IgD-negative memory B cell (primary cell): ENCODE measurements around the gene IL21R. TPM values are rescaled to one million over a fixed set of nuclear protein-coding genes. Genes with fewer than 3 reads are reported as not detected.
"Not testable (repeated sequence)": the region's sequence is repeated elsewhere in the genome, so short reads cannot be mapped to it uniquely, and the experiment has no call there.

Source experiments
- H3K27ac Mint-ChIP-seq, 3 donors: one replicate each; pipeline ENCODE4 v1.8.0; 2020 to 2022; ENCODE audit warnings: mild to moderate bottlenecking in 3 of 3, mixed read lengths in 3 of 3, moderate library complexity in 1 of 3
- H3K27me3 Mint-ChIP-seq: one replicate; pipeline ENCODE4 v1.8.0; 2021; ENCODE audit warnings: mixed read lengths
- H3K36me3 Mint-ChIP-seq: one replicate; pipeline ENCODE4 v1.8.0; 2020; ENCODE audit warnings: mild to moderate bottlenecking, mixed read lengths
- H3K4me1 Mint-ChIP-seq, 3 donors: one replicate each; pipeline ENCODE4 v1.8.0; 2020 to 2022; ENCODE audit warnings: mixed read lengths in 3 of 3, mild to moderate bottlenecking in 1 of 3
- H3K4me3 Mint-ChIP-seq, 4 donors: one replicate each; pipeline ENCODE4 v1.8.0; 2020 to 2022; ENCODE audit warnings: mild to moderate bottlenecking in 4 of 4, mixed read lengths in 4 of 4, moderate library complexity in 3 of 4
- H3K9me3 Mint-ChIP-seq, 3 donors: one replicate each; pipeline ENCODE4 v1.8.0; 2020 to 2021; ENCODE audit warnings: mixed read lengths in 3 of 3, mild to moderate bottlenecking in 1 of 3
- polyA plus RNA-seq: library from polyadenylated mRNA; unstranded; fragments of 300-500 nt; fragmentation: Illumina TruSeq; gene quantifications from one replicate; pipeline ENCODE4 v1.2.3, GENCODE V29; 2021

The IL21R gene
- polyA plus RNA-seq, 1 donor from 2014 or later = 2.2 TPM

DNA sequence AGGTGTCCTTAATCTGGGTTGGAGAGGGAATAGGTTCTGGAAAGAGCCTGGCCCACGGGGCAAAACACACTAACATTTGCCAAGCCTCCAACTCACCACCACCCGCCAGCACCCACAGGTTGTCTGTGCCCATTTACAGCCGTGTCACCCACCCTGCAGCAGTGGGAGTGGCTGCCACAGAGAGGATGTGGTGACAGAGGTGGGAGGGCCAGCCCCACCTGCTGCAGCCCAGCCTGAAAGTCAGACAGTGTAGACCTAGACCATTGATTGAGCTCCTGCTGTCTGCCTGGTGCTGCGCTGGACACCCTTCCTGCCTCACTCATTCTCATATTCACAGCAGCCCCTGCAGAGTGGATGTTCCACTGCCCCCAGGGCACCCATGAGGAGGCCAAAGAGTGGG is 44.7 kb downstream of the IL21R start:
- peaks cover 22 to 29% (median 23%) of the 10 kb centered on the region in 3 donors for H3K4me1 Mint-ChIP-seq
- peaks cover 22% of the 10 kb centered on the region for H3K27me3 Mint-ChIP-seq
- peak overlapping the region in 2 of 4 donors; percentile 31 to 61 for H3K4me3 Mint-ChIP-seq
- peaks cover 2% of the 10 kb centered on the region for H3K36me3 Mint-ChIP-seq
- H3K27ac Mint-ChIP-seq = peak overlapping the region in 2 of 3 donors; percentile 36 to 86
- H3K9me3 Mint-ChIP-seq = no peaks in the 10 kb centered on the region

DNA sequence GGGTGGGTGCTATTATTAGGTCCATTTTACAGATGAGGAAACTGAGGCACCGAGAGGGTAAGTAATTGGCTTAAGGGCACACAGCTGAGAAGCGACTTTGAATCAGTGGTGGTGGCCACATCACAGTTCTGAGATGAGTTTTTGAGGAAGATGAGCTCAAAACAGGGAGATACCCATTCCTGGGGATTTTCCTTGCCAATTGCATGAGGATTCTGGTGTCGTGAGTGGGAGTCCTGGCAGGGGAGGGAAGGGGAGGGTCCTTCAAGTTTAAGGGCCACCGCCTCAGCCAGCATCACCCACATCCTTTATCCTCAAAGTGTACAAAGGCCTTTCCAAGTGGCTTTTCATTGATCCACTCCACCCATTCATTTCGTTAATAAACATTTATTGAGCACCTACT is 45.3 kb downstream of the IL21R start:
- Mint-ChIP-seq H3K9me3 (no peaks in the 10 kb centered on the region), H3K27ac (peak overlapping the region in 2 of 3 donors; percentile 36 to 86), H3K36me3 (peaks cover 3% of the 10 kb centered on the region), H3K4me1 (peaks cover 22 to 29% (median 26%) of the 10 kb centered on the region in 3 donors), H3K27me3 (peaks cover 26% of the 10 kb centered on the region), H3K4me3 (no peak overlapping the region)

DNA sequence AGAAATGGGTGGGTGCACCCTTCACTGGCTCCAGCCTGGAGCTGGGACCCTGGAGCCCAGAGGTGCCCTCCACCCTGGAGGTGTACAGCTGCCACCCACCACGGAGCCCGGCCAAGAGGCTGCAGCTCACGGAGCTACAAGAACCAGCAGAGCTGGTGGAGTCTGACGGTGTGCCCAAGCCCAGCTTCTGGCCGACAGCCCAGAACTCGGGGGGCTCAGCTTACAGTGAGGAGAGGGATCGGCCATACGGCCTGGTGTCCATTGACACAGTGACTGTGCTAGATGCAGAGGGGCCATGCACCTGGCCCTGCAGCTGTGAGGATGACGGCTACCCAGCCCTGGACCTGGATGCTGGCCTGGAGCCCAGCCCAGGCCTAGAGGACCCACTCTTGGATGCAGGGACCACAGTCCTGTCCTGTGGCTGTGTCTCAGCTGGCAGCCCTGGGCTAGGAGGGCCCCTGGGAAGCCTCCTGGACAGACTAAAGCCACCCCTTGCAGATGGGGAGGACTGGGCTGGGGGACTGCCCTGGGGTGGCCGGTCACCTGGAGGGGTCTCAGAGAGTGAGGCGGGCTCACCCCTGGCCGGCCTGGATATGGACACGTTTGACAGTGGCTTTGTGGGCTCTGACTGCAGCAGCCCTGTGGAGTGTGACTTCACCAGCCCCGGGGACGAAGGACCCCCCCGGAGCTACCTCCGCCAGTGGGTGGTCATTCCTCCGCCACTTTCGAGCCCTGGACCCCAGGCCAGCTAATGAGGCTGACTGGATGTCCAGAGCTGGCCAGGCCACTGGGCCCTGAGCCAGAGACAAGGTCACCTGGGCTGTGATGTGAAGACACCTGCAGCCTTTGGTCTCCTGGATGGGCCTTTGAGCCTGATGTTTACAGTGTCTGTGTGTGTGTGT is 46.8 kb downstream of the IL21R start:
- Mint-ChIP-seq H3K9me3 (no peaks in the 10 kb centered on the region), H3K27ac (peak overlapping the region in 2 of 3 donors; percentile 31 to 96), H3K4me3 (peak overlapping the region in 2 of 4 donors; percentile 49 to 92), H3K4me1 (peaks cover 22 to 30% (median 29%) of the 10 kb centered on the region in 3 donors), H3K36me3 (peaks cover 3% of the 10 kb centered on the region), H3K27me3 (peaks cover 30% of the 10 kb centered on the region)

DNA sequence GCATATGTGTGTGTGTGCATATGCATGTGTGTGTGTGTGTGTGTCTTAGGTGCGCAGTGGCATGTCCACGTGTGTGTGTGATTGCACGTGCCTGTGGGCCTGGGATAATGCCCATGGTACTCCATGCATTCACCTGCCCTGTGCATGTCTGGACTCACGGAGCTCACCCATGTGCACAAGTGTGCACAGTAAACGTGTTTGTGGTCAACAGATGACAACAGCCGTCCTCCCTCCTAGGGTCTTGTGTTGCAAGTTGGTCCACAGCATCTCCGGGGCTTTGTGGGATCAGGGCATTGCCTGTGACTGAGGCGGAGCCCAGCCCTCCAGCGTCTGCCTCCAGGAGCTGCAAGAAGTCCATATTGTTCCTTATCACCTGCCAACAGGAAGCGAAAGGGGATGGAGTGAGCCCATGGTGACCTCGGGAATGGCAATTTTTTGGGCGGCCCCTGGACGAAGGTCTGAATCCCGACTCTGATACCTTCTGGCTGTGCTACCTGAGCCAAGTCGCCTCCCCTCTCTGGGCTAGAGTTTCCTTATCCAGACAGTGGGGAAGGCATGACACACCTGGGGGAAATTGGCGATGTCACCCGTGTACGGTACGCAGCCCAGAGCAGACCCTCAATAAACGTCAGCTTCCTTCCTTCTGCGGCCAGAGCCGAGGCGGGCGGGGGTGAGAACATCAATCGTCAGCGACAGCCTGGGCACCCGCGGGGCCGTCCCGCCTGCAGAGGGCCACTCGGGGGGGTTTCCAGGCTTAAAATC is 47.6 kb downstream of the IL21R start:
- peaks cover 33% of the 10 kb centered on the region for H3K27me3 Mint-ChIP-seq
- peak overlapping the region; percentile 76 to 96 (median 92) for H3K27ac Mint-ChIP-seq
- peaks cover 22 to 30% (median 29%) of the 10 kb centered on the region in 3 donors for H3K4me1 Mint-ChIP-seq
- H3K36me3 Mint-ChIP-seq = peaks cover 3% of the 10 kb centered on the region
- H3K4me3 Mint-ChIP-seq = peak overlapping the region; percentile 60 to 92 (median 74)
- no peaks in the 10 kb centered on the region for H3K9me3 Mint-ChIP-seq

DNA sequence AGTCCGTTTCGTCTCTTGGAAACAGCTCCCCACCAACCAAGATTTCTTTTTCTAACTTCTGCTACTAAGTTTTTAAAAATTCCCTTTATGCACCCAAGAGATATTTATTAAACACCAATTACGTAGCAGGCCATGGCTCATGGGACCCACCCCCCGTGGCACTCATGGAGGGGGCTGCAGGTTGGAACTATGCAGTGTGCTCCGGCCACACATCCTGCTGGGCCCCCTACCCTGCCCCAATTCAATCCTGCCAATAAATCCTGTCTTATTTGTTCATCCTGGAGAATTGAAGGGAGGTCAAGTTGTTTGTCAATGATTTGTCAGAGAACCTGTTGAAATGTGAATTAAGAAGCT is 48.2 kb downstream of the IL21R start:
- Mint-ChIP-seq H3K36me3 (peaks cover 3% of the 10 kb centered on the region), H3K9me3 (no peaks in the 10 kb centered on the region), H3K4me1 (peaks cover 22 to 30% (median 29%) of the 10 kb centered on the region in 3 donors), H3K27ac (peak overlapping the region; percentile 76 to 96 (median 92)), H3K27me3 (peaks cover 39% of the 10 kb centered on the region), H3K4me3 (peak overlapping the region; percentile 60 to 92 (median 74))

DNA sequence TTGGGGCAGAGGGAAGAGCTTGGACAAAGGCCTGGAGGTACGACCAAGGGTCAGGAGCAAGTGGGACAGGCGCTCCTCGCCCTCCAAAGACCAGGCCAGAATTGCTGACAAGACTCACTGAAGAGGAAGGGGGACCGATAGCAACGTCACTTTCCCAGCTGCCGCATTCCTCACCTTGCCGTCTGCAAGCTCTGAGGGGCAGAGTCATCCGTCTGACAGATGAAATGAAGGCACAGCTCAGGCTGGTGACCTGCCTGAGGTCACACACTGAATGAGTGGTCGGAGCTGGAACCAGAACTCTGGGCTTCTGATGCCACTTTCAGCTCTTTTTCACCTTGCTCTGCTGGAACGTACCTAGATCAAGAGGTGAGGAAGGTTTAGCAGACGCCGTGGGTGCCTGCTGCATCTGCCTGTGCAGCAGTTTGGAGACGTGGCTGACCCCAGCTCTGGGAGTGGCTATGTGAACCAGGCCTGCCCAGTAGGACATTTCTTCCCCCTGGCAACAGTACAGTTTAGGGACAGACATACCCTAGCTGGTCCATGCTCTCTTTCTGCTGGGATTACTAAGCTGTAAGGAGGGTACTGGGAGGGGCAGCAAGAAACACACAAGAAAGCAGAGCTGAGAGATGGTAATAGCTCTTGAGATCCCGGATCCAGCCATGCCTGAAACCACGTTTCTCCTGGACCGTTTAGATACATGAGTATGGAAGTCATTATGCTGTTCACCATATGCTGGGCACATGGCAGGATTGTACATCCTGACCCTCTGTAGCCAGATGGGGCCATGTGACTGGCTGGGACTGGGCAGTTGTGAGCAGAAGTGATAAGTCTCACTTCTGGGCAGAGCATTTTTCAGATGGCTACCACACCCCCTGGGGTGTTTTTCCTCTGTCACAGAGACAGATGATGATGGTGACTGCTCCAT is 50.9 kb downstream of the IL21R start:
- H3K27ac Mint-ChIP-seq = peak overlapping the region; percentile 6 to 67 (median 39)
- H3K4me1 Mint-ChIP-seq = peaks cover 16 to 28% (median 26%) of the 10 kb centered on the region in 3 donors

DNA sequence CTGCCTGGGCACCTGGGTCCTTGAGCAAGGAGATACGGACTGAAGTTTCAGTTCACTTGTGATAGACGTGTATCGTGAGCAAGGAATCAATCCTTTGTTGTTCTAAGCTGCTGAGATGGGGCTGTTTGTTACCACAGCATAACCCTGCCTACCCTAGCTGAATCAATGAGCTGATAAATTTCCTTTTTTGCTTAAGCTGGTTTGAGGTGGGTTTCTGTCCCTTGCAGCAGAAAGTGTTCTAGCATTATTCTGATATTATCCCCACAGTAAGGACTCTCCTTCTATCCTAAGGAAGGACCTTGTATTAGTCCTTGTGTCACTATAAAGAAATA is 51.5 kb downstream of the IL21R start:
- Mint-ChIP-seq H3K27me3 (peaks cover 39% of the 10 kb centered on the region), H3K9me3 (no peaks in the 10 kb centered on the region), H3K4me3 (no peak overlapping the region), H3K36me3 (peaks cover 2% of the 10 kb centered on the region), H3K27ac (peak overlapping the region in 1 of 3 donors; percentile 39), H3K4me1 (peaks cover 16 to 26% (median 25%) of the 10 kb centered on the region in 3 donors)

More for the DNA sequence above, 50.9 kb downstream of the IL21R start:
- Mint-ChIP-seq H3K4me3 (no peak overlapping the region), H3K27me3 (peaks cover 39% of the 10 kb centered on the region), H3K9me3 (no peaks in the 10 kb centered on the region), H3K36me3 (peaks cover 3% of the 10 kb centered on the region)

DNA sequence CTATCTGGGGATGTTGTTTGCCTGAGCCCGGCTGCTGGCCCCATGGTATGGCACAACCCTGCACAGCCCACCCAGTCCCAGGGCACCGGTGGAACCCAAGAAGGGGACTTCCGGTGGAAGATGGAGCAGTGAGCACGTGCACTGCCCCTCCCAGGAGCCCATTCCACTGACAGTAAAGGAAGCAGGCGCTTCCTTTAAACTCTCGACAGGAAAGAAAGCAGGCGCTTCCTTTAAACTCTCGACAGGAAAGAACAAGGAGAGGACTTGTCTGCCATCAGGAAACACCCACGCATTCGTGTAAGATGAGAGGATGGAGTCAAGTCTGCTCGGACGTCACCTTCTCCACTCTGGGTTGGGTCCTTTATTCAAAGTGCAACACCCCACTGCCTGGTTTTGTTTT is 53.7 kb downstream of the IL21R start:
- peak overlapping the region in 1 of 3 donors; percentile 29 for H3K27ac Mint-ChIP-seq
- no peaks in the 10 kb centered on the region for H3K9me3 Mint-ChIP-seq
- H3K4me3 Mint-ChIP-seq = no peak overlapping the region
- peaks cover 2% of the 10 kb centered on the region for H3K36me3 Mint-ChIP-seq
- peaks cover 28% of the 10 kb centered on the region for H3K27me3 Mint-ChIP-seq
- peaks cover 4 to 18% (median 11%) of the 10 kb centered on the region in 3 donors for H3K4me1 Mint-ChIP-seq

DNA sequence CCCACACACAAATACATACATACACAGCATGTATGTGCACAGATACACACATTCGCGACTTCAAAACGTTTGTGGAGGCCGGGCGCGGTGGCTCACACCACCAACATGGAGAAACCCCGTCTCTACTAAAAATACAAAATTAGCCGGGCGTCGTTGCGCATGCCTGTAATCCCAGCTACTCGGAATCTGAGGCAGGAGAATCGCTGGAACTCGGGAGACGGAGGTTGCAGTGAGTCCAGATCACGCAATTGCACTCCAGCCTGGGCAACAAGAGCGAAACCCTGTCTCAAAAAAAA is 55.6 kb downstream of the IL21R start:
- H3K4me1 Mint-ChIP-seq, H3K36me3 Mint-ChIP-seq, H3K9me3 Mint-ChIP-seq: not testable (repeated sequence)
- H3K4me3 Mint-ChIP-seq = peak overlapping the region in 1 of 4 donors; percentile 52
- H3K27me3 Mint-ChIP-seq = peaks cover 16% of the 10 kb centered on the region
- H3K27ac Mint-ChIP-seq = peak overlapping the region in 1 of 3 donors; percentile 83

DNA sequence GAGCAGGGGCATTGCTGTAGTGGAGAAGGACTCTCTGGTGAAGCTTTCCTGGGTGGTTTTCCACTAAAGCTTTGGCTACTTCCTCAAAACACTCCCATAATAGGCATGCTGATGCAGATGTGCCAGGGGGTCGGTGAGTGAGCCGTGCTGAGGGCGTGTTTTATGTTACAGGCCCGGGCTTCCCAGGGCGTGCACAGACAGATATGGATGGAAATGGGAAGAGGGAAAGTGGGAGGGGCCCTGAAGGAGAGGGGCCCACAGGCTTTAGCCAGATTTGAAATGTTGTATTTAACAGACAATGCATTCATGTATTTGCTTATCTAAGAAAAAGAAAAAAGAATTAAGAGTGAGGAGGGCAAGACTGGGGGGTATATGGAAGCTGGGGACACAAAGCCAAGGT is 56.3 kb downstream of the IL21R start:
- Mint-ChIP-seq H3K4me3 (no peak overlapping the region), H3K36me3 (no peaks in the 10 kb centered on the region), H3K9me3 (no peaks in the 10 kb centered on the region), H3K27ac (peak overlapping the region in 1 of 3 donors; percentile 49), H3K4me1 (peaks cover 0 to 6% (median 4%) of the 10 kb centered on the region in 3 donors), H3K27me3 (peaks cover 12% of the 10 kb centered on the region)

DNA sequence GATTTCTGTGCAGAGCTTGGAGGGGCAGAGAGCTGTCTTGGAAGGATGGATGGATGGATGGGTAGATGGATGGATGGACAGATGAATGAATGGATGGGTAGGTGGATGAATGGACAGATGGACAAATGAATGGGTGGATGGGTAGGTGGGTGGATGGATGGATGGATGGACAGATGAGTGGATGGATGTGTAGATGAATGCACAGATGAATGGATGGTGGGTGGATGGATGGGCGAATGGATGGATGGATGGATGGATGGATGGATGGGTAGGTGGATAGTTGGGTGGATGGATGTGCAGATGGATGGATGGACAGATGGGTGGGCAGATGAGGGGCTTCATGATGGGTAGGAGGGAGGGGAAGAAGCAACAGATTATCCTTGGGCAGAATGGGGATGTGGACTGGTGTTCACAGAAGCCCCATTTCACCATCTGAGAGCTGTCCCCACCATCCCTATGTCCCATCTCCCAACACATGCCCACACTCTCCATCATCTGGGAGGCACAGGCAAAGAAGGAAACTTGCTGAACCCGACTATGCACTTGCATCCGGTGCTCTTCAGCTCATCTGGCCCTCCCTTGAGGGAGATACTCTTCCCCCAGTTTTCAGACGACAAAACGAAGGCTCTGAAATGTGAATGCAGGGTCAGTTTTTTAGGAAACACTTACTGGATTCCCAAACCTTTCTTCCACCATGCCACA is 57.2 kb downstream of the IL21R start:
- Mint-ChIP-seq H3K36me3 (no peaks in the 10 kb centered on the region), H3K4me3 (no peak overlapping the region), H3K4me1 (peaks cover 0 to 6% (median 3%) of the 10 kb centered on the region in 3 donors), H3K27me3 (peaks cover 12% of the 10 kb centered on the region), H3K9me3 (no peaks in the 10 kb centered on the region), H3K27ac (peak overlapping the region in 2 of 3 donors; percentile 49 to 74)

DNA sequence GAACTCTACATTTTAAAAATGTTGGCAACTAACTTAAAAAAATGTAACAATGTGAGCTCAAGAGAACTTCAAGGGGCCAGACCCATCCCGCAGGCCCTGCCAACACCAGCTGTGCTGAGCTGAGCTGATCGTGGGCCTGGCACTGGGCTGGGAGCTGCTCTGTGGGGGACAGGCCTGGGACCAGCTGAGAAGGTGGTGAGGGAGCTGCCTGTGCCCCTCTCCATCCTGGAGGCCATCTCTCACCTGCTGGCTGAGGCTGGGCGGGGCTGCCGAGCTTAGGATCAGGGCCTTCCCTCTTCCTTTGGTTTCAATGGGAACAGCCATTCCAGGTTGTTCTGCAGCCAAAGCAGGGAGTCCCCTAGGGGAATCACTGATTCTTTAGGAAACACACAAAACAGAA is 58.2 kb downstream of the IL21R start:
- no peak overlapping the region for H3K4me3 Mint-ChIP-seq
- H3K9me3 Mint-ChIP-seq = no peaks in the 10 kb centered on the region
- no peak overlapping the region for H3K27ac Mint-ChIP-seq
- no peaks in the 10 kb centered on the region for H3K36me3 Mint-ChIP-seq
- H3K4me1 Mint-ChIP-seq = peaks cover 0 to 6% (median 3%) of the 10 kb centered on the region in 3 donors
- H3K27me3 Mint-ChIP-seq = peaks cover 3% of the 10 kb centered on the region

DNA sequence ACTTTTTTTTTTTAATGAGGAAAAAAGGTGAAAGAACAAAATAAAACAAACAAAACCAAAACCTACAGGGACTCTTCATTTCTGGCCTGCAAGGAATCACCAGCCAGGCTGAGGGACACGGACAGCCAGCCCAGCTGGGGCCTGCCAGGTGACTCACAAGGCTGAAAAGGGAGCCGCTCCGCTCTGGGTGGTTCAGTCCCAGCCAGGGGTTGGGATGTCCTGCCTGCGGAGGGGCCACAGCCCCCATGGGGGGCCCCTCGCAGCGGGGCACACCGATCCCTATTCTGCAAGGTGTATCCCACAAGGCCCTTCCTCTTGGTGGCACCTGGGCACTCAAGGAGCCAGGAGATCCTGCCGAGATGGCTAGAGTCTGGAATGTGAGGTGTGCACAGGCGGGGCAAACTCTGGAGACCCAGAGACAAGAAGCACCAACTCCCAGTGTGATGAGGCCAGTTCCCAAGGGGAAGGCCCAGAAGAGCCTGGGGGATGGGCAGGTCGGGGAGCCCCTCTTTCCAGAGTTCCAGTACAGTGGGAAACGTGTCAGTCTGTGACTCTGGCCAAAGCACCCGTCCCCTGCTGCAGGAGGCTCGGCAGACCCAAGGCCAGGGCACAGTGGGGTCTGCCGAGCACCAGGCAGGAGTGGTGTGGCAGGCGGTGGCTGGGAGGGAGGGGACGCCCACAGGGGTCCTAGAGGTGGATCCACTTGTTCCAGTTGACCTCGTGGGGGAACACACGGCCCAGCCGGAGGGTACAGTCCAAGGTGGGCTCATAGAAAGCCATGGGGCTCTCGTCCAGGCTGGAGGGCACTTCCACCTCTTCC is 58.9 kb downstream of the IL21R start:
- Mint-ChIP-seq H3K4me1 (peaks cover 0 to 6% (median 3%) of the 10 kb centered on the region in 3 donors), H3K4me3 (no peak overlapping the region), H3K27me3 (peaks cover 1% of the 10 kb centered on the region), H3K36me3 (no peaks in the 10 kb centered on the region), H3K9me3 (no peaks in the 10 kb centered on the region), H3K27ac (no peak overlapping the region)
